Ovary (tissue), 3 donors: ENCODE data around the gene SLC9A3.

Source experiments
- POLR2A ChIP-seq: fragments of 450-650 bp; IDR thresholded peaks from one replicate; pipeline ENCODE4 v1.6.1; 2017; ENCODE audit warnings: antibody characterized with exemption, mild to moderate bottlenecking, moderate library complexity
- TF ChIP-seq, protein P1 (sequence below), 3 donors: fragments of 450-650 bp in 2 of 3; fragments of 200-600 bp in 1 of 3; IDR thresholded peaks; one replicate each; pipeline versions ENCODE4 v1.5.1 to v1.8.0; 2016 to 2022; ENCODE audit warnings: antibody characterized with exemption in 3 of 3, mild to moderate bottlenecking in 1 of 3
- donor health status: DM: no; HTN: no; CAD: no.

DNA sequence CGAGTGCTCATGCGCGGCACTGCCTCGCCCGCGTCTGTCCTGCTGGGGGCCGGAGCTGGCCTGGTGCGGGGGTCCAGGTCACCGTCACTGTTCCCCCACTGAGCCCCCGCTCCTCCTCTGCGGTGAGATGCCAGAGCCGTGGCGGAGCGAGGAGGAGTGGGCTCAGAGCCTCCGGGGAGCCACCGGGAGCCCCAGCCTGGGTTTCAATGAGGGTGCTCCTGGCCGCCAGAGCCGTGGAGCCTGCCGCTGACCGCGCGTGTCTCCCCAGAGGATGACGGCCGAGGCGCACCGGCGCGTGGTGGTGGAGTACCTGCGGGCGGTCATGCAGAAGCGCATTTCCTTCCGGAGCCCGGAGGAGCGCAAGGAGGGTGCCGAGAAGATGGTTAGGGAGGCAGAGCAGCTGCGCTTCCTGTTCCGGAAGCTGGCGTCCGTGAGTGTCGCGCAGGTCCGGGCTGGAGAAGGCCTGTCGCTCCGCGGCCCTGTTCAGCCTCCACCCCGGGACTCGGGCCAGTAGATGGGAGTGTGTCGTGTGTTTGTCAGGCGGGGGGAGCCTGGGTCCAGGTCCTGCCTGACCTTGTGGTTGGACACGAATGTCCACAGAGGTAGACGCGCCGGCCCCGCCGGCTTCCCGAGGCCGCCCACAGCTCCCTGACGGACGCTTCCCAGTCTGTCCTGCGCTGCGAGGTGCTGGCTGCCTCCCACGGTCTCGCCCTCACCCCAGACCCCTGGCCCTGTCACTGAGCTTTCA, 59.2 kb downstream of the SLC9A3 start:
- no peak for TF ChIP-seq POLR2A
- TF ChIP-seq, protein P1, sequence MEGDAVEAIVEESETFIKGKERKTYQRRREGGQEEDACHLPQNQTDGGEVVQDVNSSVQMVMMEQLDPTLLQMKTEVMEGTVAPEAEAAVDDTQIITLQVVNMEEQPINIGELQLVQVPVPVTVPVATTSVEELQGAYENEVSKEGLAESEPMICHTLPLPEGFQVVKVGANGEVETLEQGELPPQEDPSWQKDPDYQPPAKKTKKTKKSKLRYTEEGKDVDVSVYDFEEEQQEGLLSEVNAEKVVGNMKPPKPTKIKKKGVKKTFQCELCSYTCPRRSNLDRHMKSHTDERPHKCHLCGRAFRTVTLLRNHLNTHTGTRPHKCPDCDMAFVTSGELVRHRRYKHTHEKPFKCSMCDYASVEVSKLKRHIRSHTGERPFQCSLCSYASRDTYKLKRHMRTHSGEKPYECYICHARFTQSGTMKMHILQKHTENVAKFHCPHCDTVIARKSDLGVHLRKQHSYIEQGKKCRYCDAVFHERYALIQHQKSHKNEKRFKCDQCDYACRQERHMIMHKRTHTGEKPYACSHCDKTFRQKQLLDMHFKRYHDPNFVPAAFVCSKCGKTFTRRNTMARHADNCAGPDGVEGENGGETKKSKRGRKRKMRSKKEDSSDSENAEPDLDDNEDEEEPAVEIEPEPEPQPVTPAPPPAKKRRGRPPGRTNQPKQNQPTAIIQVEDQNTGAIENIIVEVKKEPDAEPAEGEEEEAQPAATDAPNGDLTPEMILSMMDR (IDR thresholded peaks at IDR 0.05) = no peak
